ENCODE data around the gene SLC43A3.

Gene SLC43A3

GRCh38 chr11:57426929-57427726, at the start of gene SLC43A3:
Gene SLC43A3, minus strand, starts transcription at chr11:57427121. Its CDS starts 949 bp downstream, at chr11:57426172.
- DNase-seq = peak; percentile 15

DNA sequence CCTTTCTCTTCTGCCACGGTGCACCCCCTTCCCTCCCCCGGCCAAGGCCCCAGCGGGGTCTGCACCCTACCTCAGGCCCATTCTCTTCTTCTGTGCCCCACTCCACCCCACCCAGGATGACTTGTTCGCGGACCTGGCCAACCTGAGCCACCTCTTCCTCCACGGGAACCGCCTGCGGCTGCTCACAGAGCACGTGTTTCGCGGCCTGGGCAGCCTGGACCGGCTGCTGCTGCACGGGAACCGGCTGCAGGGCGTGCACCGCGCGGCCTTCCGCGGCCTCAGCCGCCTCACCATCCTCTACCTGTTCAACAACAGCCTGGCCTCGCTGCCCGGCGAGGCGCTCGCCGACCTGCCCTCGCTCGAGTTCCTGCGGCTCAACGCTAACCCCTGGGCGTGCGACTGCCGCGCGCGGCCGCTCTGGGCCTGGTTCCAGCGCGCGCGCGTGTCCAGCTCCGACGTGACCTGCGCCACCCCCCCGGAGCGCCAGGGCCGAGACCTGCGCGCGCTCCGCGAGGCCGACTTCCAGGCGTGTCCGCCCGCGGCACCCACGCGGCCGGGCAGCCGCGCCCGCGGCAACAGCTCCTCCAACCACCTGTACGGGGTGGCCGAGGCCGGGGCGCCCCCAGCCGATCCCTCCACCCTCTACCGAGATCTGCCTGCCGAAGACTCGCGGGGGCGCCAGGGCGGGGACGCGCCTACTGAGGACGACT, 49.3 kb upstream of the SLC43A3 start:
- no peak for DNase-seq

GRCh38 chr11:57475671-57476046, 48.7 kb upstream of the SLC43A3 start:
- DNase-seq = no peak

DNA sequence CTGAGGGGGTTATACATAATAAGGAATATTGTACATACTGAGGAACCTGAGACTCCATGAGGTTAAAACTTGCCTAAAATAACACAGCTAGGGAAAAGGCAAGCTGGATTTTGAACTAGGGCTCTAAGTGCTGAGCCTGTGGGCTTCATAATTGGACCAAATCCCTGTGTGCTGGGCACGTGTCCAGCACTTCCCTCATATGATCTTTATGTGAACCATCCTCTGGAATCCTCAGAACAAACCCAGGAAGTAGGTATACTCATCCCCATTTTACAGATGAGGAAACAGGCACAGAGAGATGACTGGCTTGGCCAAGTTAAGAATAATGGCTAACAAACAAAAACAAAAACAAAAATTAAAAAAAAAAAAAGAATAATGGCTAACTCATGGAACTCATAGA, 48.3 kb upstream of the SLC43A3 start:
- no peak for DNase-seq

DNA sequence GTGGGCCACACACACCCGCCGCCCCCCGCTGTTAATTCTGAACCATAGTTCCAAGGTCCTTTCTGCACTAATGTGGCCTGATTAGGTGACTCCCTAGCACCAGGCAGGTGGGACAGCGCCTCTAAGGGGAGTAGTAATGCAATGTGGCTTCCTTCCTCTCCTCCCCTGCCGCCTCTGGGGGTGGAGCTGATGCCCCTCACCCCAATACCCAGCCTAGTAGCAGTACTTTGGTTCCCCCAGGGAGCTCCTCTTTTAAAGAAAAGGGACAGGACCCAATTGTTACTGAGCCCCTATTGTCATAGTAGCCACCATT, 47.8 kb upstream of the SLC43A3 start:
- no peak for DNase-seq

DNA sequence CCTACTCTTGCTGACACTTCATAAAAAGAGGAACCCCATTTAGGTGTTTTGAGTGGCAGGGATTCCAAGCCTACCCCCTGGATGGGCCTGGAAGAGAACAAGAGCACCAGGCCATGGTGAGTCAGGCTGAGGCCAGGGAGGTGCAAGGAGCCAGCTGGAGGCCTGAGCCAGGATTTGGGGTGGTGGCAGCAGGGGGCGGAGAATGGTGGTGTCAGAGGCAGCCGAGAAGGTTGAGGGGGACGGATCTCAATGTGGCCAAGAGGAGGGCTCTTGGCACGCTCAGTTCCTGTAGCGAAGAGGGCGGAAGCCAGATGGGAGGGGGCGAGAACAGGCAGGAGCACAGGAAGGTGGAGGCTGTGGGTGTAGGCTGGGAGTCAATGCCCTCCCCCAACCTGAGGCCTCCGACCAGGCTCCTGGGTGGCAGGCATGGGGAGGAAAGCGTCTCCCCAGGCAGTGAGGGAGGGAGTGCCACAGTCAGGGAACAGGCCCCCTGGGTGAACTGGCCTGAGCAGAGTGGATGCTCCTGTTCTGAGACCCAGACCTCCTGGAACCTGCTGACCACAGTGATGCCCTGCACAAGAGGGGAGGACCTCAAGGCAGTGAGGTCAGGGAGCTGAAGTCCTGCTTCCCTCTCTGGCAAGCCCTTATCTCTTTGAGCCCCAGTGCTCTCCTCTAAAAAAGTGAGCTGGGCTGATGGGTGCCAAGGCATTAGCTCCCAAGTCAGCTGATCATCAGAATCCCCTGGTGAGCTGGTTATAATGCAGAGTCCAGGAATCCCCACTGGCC, 47.3 kb upstream of the SLC43A3 start:
- DNase-seq = no peak

- no peak for DNase-seq
These were observed 46.4 kb upstream of the SLC43A3 start for GRCh38 chr11:57473285-57473841.

DNA sequence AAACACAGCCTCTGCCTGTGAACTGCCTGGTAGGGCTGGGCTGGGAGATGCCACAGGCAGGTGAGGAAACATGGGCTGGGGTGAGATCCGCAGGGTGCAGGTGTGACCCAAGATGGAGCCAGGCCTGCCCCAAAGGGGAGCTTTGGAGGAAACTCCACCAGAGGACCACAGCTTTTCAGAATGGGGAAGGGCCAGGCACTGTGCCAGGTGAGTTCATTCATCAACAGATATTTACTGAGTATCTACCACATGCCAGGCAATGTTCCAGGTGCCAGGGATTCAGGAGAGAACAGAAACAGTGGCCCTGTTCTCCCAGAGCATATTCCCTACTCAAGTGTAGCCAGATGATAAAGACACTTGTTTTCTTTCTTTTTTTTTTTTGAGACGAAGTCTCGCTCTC, 44.6 kb upstream of the SLC43A3 start:
- peak; percentile 52 for DNase-seq

- DNase-seq = no peak
These were observed 42.3 kb upstream of the SLC43A3 start for GRCh38 chr11:57469268-57469667.

- DNase-seq = no peak
These were observed 41.4 kb upstream of the SLC43A3 start for GRCh38 chr11:57468276-57468675.

DNA sequence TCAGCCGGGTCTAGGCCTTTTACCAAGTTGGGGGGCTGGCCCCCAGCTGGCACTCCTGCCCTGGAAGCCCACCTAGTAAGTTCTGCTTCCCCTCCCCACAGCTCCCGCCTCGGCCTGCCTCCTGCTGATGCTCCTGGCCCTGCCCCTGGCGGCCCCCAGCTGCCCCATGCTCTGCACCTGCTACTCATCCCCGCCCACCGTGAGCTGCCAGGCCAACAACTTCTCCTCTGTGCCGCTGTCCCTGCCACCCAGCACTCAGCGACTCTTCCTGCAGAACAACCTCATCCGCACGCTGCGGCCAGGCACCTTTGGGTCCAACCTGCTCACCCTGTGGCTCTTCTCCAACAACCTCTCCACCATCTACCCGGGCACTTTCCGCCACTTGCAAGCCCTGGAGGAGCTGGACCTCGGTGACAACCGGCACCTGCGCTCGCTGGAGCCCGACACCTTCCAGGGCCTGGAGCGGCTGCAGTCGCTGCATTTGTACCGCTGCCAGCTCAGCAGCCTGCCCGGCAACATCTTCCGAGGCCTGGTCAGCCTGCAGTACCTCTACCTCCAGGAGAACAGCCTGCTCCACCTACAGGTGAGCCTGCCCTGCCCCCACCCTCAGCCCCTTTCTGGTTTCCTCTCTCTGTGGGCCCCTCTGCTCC, 40.7 kb upstream of the SLC43A3 start:
- peak; percentile 31 for DNase-seq

- no peak for DNase-seq
These were observed 39.8 kb upstream of the SLC43A3 start for GRCh38 chr11:57466680-57467079.

GRCh38 chr11:57464539-57465181, 37.7 kb upstream of the SLC43A3 start:
- DNase-seq = no peak

- no peak for DNase-seq
These were observed 37.0 kb upstream of the SLC43A3 start for GRCh38 chr11:57463671-57464538.

DNA sequence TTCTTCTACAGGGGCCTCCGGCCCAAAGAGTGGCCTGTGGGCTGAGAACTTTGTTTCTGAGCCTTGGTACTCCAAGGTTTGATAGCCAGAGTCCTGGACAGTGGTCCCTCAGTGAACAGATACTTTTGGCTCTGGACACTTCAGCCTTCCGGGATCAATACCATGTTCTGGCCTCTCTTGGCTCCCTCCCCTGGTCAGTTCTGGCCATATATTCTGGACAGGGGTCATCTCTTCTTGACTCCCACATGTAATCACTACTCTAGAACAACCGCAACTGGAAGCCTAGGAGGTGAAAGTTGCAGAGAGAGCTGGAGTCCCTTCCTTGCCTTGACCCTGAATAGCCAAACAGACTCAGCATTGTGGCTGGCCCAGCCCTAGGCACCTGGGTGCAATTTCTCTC, 35.7 kb upstream of the SLC43A3 start:
- no peak for DNase-seq

DNA sequence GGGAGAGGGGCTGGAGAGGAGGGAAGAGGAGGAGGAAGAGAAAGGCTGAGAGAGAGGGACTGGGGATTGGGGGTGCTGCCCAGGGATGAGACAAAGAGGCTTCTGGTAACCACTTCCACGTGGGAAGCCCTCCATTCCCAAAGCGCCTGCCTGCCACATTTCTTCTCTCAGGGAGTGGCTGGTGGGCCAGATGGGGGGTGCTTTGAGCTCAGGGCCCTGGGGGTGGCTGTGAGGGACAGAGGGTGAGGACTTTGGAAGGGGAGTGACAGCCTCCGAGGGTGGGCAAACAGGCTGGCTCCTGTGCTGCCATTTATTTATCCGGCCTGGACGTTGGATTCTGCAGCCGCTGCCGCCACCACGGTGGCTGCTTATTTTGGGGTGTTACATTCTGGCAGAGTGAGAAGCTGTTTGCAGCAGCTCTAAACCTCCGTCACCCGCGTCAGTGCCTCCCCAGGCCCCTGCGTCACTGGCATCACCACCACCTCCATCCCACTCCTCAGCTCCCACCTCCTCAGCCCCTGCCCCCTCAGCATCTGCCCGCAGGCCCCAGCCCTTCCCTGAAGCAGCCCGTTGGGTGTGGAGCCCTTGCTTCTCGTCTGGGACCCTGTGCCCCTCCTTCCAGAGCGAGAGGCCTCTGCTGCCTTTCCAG, 35.0 kb upstream of the SLC43A3 start:
- no peak for DNase-seq

DNA sequence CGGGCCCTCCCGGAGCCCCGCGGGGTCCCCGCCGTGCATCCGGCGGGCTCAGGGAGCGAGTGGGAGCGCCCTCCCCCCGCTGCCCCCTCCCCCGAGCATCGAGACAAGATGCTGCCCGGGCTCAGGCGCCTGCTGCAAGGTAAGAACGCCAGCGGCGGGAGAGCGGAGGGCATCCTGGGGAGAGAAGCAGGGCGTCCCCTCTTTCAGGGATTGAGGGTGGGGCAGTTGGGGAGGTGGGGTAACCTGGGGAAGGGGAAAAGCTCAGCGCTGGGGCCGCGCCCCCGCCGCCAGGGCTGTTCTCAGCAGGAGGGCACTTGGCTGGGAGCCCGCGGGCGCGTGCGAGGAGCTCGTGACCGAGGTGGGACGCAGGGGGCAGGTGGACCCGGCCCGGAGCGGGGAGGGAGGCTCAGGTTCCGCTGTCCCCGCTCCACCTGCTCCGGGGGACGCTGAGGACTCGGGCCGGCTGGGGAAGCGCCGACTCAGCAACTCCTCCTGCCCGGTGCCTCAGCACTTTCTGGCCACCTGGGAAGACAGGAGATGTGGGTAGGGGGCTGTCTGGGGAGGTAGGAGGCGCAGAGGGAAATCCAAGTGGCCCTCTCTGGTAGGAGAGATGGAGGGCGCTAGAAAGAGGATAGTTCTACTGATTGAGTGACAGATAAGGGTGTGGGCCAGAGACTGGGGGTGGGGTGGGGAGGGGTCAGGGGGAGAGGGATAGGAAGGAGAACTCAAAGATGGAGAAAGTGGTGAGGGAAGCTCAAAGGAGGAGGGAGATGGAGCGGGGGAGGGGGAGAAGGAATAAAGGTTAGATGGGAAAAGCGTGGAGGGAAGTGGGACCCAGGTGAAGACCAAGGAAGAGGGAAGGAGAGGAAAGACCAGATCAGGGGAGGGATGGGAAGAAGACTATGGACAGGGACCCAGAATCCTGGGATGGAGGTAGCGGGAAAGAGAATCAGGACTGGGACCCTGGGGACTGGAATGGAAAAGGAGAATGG, 34.1 kb upstream of the SLC43A3 start:
- no peak for DNase-seq

GRCh38 chr11:57460022-57460757, 33.3 kb upstream of the SLC43A3 start, which contains the start of gene RTN4RL2:
Gene RTN4RL2, plus strand, starts transcription at chr11:57460528. Its CDS starts 338 bp downstream, at chr11:57460866.
- DNase-seq = peak; percentile 32
